Prostate gland (tissue), 1 donor: ENCODE measurements around the gene SAMD8.

Source experiments
- POLR2A ChIP-seq: fragments of 450-650 bp; IDR thresholded peaks from one replicate; pipeline ENCODE4 v1.6.1; 2016; ENCODE audit warnings: antibody characterized with exemption, mild to moderate bottlenecking
- POLR2AphosphoS5 ChIP-seq: sonication (generic); formaldehyde crosslinking; IDR thresholded peaks from one replicate; pipeline ENCODE4 v1.6.1; 2017; ENCODE audit warnings: antibody characterized with exemption

DNA sequence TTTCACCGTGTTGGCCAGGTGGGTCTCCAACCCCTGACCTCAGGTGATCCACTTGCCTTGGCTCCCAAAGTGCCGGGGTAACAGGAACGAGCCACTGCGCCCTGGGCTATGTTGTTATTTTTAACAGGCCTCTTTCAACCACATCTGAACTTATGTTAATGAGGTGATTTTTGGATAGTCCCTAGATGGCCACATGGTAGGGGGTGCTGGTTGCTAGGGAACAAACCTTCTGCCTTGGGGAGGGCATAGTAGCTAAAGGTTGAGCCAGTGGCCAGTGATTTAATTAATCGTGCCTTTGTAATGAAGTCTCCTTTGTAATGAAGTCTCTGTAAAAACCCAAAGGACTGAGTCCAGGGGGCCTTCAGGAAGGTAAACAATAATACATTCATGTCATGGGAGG lies 115.2 kb downstream of the SAMD8 start:
- TF ChIP-seq POLR2A (no peak), POLR2AphosphoS5 (no peak)
